HepG2 (cell line): ENCODE results near the gene DYDC2. TPM values are rescaled to one million over a fixed set of nuclear protein-coding genes. Genes with fewer than 3 reads are reported as not detected.

Experiments
- BCL6 ChIP-seq: IDR thresholded peaks from 2 replicates; pipeline ENCODE4 v1.6.1; 2016; ENCODE audit warnings: missing genetic modification reagents, missing compliant biosample characterization
- CENPT ChIP-seq: sonication (generic); formaldehyde crosslinking; IDR thresholded peaks from 2 replicates; pipeline ENCODE4 v1.8.0; 2022; ENCODE audit warnings: low read depth, mild to moderate bottlenecking, moderate library complexity, missing genetic modification reagents
- GATAD1 ChIP-seq: IDR thresholded peaks from 2 replicates; pipeline ENCODE4 v1.6.1; 2016; ENCODE audit warnings: missing genetic modification reagents, missing compliant biosample characterization
- HOXA7 ChIP-seq: sonication (generic); formaldehyde crosslinking; IDR thresholded peaks from 2 replicates; pipeline ENCODE4 v1.8.1; 2022; ENCODE audit warnings: mild to moderate bottlenecking, missing genetic modification reagents, moderate library complexity
- KAT2B ChIP-seq: fragments of 150-350 bp; IDR thresholded peaks from 2 replicates; pipeline ENCODE4 v1.6.1; 2014; ENCODE audit warnings: low read depth, low read length, borderline replicate concordance
- MAFG ChIP-seq: sonication (generic); formaldehyde crosslinking; IDR thresholded peaks from 2 replicates; pipeline ENCODE4 v1.5.1; 2020; ENCODE audit warnings: mild to moderate bottlenecking, missing genetic modification reagents
- MIER3 ChIP-seq: IDR thresholded peaks from 2 replicates; pipeline ENCODE4 v1.6.1; 2016; ENCODE audit warnings: missing compliant biosample characterization, borderline replicate concordance
- NAIF1 ChIP-seq: sonication (generic); formaldehyde crosslinking; IDR thresholded peaks from 2 replicates; pipeline ENCODE4 v1.5.0; 2020; ENCODE audit warnings: mild to moderate bottlenecking, missing genetic modification reagents, borderline replicate concordance
- NFKBIZ ChIP-seq: IDR thresholded peaks from 2 replicates; pipeline ENCODE4 v1.6.1; 2018; ENCODE audit warnings: missing genetic modification reagents, missing compliant biosample characterization
- PAX8 ChIP-seq: sonication (generic); formaldehyde crosslinking; IDR thresholded peaks from 2 replicates; pipeline ENCODE4 v1.8.0; 2022; ENCODE audit warnings: mild to moderate bottlenecking, missing genetic modification reagents, borderline replicate concordance
- TBX3 ChIP-seq: fragments of 450-650 bp; IDR thresholded peaks from 2 replicates; pipeline ENCODE4 v1.6.1; 2017; ENCODE audit warnings: antibody characterized with exemption, mild to moderate bottlenecking, inconsistent platforms, borderline replicate concordance
- TCF7L2 ChIP-seq: IDR thresholded peaks from 2 replicates; pipeline ENCODE4 v1.6.1; 2011; ENCODE audit warnings: mild to moderate bottlenecking, low read depth, low read length, moderate library complexity
- ZFP1 ChIP-seq: IDR thresholded peaks from 2 replicates; pipeline ENCODE4 v1.6.1; 2016
- ZNF451 ChIP-seq: sonication (generic); formaldehyde crosslinking; IDR thresholded peaks from 2 replicates; pipeline ENCODE4 v1.5.0; 2020; ENCODE audit warnings: mild to moderate bottlenecking, missing genetic modification reagents
- ZNF562 ChIP-seq: sonication (generic); formaldehyde crosslinking; IDR thresholded peaks from 2 replicates; pipeline ENCODE4 v1.8.0; 2022; ENCODE audit warnings: missing genetic modification reagents, borderline replicate concordance
- ZNF652 ChIP-seq: IDR thresholded peaks from 2 replicates; pipeline ENCODE4 v1.6.1; 2016; ENCODE audit warnings: low read depth, borderline replicate concordance
- ZSCAN20 ChIP-seq: sonication (generic); formaldehyde crosslinking; IDR thresholded peaks from 2 replicates; pipeline ENCODE4 v1.4.0; 2020; ENCODE audit warnings: missing genetic modification reagents, mild to moderate bottlenecking, borderline replicate concordance
- polyA plus RNA-seq, 8 experiments: library from polyadenylated mRNA; depleted of rRNA in 3 of 8; stranded (reverse) in 7 of 8; unstranded in 1 of 8; fragments of >200 nt; fragmentation: Illumina TruSeq in 4 of 8; extraction: Trizol in 4 of 8; gene quantifications; 2 replicates each; pipeline versions ENCODE4 v1.2.1 to v1.2.3, GENCODE V29; 2011 to 2016; ENCODE audit warnings: low read depth in 4 of 8, missing spikeins in 1 of 8, mixed read lengths in 1 of 8; ENCODE audit not compliant: insufficient read depth in 1 of 8
- total RNA-seq, 5 experiments: library from RNA; depleted of rRNA; stranded (reverse); fragments of >200 nt; fragmentation: Illumina TruSeq; extraction: Trizol; gene quantifications; 2 replicates each; pipeline ENCODE4 v1.2.3, GENCODE V29; 2016; ENCODE audit warnings: low read depth in 1 of 5
- TF ChIP-seq, protein P1 (sequence below): sonication (generic); formaldehyde crosslinking; IDR thresholded peaks from 2 replicates; pipeline ENCODE4 v1.8.1; 2023; ENCODE audit warnings: missing genetic modification reagents, mild to moderate bottlenecking, borderline replicate concordance
- TF ChIP-seq, protein P2 (sequence below): sonication (generic); formaldehyde crosslinking; IDR thresholded peaks from 2 replicates; pipeline ENCODE4 v1.5.0; 2020; ENCODE audit warnings: mild to moderate bottlenecking, missing genetic modification reagents
- TF ChIP-seq, protein P3 (sequence below): sonication (generic); formaldehyde crosslinking; IDR thresholded peaks from 2 replicates; pipeline ENCODE4 v1.8.1; 2022; ENCODE audit warnings: mild to moderate bottlenecking, missing genetic modification reagents
- TF ChIP-seq, protein P4 (sequence below): sonication (generic); formaldehyde crosslinking; IDR thresholded peaks from 2 replicates; pipeline ENCODE4 v1.5.0; 2020; ENCODE audit warnings: mild to moderate bottlenecking, missing genetic modification reagents, moderate library complexity
- TF ChIP-seq, protein P5 (sequence below): sonication (generic); formaldehyde crosslinking; IDR thresholded peaks from 2 replicates; pipeline ENCODE4 v1.9.0; 2022; ENCODE audit warnings: missing genetic modification reagents, mild to moderate bottlenecking, borderline replicate concordance
- TF ChIP-seq, protein P6 (sequence below): sonication (generic); formaldehyde crosslinking; IDR thresholded peaks from 2 replicates; pipeline ENCODE4 v1.5.0; 2020; ENCODE audit warnings: missing genetic modification reagents, mild to moderate bottlenecking, borderline replicate concordance

DYDC2 gene
- total and polyA plus RNA-seq, 2 of the 13 experiments (the other 11 are each of a cell fraction or from before 2014, with no cell fraction given) = 0.98 to 2.3 TPM

DNA sequence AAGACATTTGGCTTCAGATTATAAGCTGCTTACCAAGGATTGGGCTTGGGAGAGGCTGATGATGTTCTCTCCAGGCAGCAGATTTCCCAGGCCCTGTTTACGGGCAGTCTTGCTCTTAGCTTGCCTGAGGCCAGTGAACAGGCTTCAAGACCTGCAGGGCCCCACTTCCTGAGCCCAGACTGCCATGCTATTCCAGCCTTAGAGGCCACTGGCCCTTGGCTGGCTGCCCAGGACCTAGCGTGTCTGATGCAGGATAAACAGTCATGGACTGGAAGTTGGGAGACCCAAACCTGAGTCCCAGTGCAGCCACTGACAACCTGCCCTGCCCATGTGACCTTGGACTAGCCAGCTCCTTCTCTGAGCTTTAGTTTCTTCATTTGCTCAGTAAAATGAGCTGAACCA lies 54.7 kb downstream of the DYDC2 start (continued):
- TF ChIP-seq MIER3 (no peak), ZFP1 (CRISPR knock-in tag) (no peak), HOXA7 (CRISPR knock-in tag) (no peak), GATAD1 (CRISPR knock-in tag) (no peak), KAT2B (no peak), ZNF451 (no peak), ZSCAN20 (CRISPR knock-in tag) (no peak), BCL6 (no peak), NFKBIZ (CRISPR knock-in tag) (no peak), NAIF1 (CRISPR knock-in tag) (no peak), MAFG (CRISPR knock-in tag) (no peak), ZNF652 (no peak), ZNF562 (CRISPR knock-in tag) (no peak), PAX8 (CRISPR knock-in tag) (no peak), CENPT (CRISPR knock-in tag) (no peak), TBX3 (no peak), TCF7L2 (no peak)
- TF ChIP-seq, protein P1, sequence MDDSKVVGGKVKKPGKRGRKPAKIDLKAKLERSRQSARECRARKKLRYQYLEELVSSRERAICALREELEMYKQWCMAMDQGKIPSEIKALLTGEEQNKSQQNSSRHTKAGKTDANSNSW (CRISPR knock-in tag) = no peak
- TF ChIP-seq, protein P2, sequence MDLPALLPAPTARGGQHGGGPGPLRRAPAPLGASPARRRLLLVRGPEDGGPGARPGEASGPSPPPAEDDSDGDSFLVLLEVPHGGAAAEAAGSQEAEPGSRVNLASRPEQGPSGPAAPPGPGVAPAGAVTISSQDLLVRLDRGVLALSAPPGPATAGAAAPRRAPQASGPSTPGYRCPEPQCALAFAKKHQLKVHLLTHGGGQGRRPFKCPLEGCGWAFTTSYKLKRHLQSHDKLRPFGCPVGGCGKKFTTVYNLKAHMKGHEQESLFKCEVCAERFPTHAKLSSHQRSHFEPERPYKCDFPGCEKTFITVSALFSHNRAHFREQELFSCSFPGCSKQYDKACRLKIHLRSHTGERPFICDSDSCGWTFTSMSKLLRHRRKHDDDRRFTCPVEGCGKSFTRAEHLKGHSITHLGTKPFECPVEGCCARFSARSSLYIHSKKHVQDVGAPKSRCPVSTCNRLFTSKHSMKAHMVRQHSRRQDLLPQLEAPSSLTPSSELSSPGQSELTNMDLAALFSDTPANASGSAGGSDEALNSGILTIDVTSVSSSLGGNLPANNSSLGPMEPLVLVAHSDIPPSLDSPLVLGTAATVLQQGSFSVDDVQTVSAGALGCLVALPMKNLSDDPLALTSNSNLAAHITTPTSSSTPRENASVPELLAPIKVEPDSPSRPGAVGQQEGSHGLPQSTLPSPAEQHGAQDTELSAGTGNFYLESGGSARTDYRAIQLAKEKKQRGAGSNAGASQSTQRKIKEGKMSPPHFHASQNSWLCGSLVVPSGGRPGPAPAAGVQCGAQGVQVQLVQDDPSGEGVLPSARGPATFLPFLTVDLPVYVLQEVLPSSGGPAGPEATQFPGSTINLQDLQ (CRISPR knock-in tag) = no peak
- TF ChIP-seq, protein P3, sequence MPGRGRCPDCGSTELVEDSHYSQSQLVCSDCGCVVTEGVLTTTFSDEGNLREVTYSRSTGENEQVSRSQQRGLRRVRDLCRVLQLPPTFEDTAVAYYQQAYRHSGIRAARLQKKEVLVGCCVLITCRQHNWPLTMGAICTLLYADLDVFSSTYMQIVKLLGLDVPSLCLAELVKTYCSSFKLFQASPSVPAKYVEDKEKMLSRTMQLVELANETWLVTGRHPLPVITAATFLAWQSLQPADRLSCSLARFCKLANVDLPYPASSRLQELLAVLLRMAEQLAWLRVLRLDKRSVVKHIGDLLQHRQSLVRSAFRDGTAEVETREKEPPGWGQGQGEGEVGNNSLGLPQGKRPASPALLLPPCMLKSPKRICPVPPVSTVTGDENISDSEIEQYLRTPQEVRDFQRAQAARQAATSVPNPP (CRISPR knock-in tag) = no peak
- TF ChIP-seq, protein P4, sequence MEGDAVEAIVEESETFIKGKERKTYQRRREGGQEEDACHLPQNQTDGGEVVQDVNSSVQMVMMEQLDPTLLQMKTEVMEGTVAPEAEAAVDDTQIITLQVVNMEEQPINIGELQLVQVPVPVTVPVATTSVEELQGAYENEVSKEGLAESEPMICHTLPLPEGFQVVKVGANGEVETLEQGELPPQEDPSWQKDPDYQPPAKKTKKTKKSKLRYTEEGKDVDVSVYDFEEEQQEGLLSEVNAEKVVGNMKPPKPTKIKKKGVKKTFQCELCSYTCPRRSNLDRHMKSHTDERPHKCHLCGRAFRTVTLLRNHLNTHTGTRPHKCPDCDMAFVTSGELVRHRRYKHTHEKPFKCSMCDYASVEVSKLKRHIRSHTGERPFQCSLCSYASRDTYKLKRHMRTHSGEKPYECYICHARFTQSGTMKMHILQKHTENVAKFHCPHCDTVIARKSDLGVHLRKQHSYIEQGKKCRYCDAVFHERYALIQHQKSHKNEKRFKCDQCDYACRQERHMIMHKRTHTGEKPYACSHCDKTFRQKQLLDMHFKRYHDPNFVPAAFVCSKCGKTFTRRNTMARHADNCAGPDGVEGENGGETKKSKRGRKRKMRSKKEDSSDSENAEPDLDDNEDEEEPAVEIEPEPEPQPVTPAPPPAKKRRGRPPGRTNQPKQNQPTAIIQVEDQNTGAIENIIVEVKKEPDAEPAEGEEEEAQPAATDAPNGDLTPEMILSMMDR (CRISPR knock-in tag) = no peak
- TF ChIP-seq, protein P5, sequence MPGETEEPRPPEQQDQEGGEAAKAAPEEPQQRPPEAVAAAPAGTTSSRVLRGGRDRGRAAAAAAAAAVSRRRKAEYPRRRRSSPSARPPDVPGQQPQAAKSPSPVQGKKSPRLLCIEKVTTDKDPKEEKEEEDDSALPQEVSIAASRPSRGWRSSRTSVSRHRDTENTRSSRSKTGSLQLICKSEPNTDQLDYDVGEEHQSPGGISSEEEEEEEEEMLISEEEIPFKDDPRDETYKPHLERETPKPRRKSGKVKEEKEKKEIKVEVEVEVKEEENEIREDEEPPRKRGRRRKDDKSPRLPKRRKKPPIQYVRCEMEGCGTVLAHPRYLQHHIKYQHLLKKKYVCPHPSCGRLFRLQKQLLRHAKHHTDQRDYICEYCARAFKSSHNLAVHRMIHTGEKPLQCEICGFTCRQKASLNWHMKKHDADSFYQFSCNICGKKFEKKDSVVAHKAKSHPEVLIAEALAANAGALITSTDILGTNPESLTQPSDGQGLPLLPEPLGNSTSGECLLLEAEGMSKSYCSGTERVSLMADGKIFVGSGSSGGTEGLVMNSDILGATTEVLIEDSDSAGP = no peak
- TF ChIP-seq, protein P6, sequence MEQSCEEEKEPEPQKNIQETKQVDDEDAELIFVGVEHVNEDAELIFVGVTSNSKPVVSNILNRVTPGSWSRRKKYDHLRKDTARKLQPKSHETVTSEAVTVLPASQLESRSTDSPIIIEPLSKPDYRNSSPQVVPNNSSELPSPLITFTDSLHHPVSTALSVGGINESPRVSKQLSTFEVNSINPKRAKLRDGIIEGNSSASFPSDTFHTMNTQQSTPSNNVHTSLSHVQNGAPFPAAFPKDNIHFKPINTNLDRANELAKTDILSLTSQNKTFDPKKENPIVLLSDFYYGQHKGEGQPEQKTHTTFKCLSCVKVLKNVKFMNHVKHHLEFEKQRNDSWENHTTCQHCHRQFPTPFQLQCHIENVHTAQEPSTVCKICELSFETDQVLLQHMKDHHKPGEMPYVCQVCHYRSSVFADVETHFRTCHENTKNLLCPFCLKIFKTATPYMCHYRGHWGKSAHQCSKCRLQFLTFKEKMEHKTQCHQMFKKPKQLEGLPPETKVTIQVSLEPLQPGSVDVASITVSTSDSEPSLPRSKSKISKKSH (CRISPR knock-in tag) = no peak
